Cardiac muscle cell (in vitro differentiated cells and primary cell): ENCODE measurements around the gene FTL. TPM values are rescaled to one million over a fixed set of nuclear protein-coding genes. Genes with fewer than 3 reads are reported as not detected.

Source experiments
- DNase-seq, 2 donors: peaks; one replicate each; pipeline versions ENCODE4 v3.0.0 to v3.0.0-alpha.2; 2010 to 2017; ENCODE audit warnings: low read depth in 1 of 2, low spot score in 1 of 2
- H3K27ac ChIP-seq: fragments of 200-600 bp; sonication (generic); 2 replicates; pipeline ENCODE4 v1.5.1; 2016
- H3K27me3 ChIP-seq: fragments of 200-600 bp; sonication (generic); 2 replicates; pipeline ENCODE4 v1.6.0; 2016; ENCODE audit warnings: control low read depth
- H3K36me3 ChIP-seq: fragments of 200-600 bp; sonication (generic); 2 replicates; pipeline ENCODE4 v1.5.1; 2016; ENCODE audit warnings: control low read depth
- H3K4me1 ChIP-seq: fragments of 200-600 bp; sonication (generic); 2 replicates; pipeline ENCODE4 v1.8.1; 2017; ENCODE audit warnings: low read depth, mild to moderate bottlenecking, mixed run types
- H3K4me3 ChIP-seq: fragments of 200-600 bp; sonication (generic); 2 replicates; pipeline ENCODE4 v1.5.1; 2016; ENCODE audit warnings: mild to moderate bottlenecking
- H3K9me3 ChIP-seq: fragments of 200-600 bp; sonication (generic); 2 replicates; pipeline ENCODE4 v1.5.1; 2017; ENCODE audit warnings: low read depth, mild to moderate bottlenecking, control low read depth
- polyA plus RNA-seq: library from polyadenylated mRNA; unstranded; fragments of >200 nt; fragmentation: Nextera tagmentation; extraction: Ambion mirVana; gene quantifications from 2 replicates; pipeline ENCODE4 v1.2.1, GENCODE V29; 2016
- total RNA-seq: library from RNA; depleted of rRNA; stranded (reverse); fragments of >200 nt; gene quantifications from 2 replicates; pipeline ENCODE4 v1.2.3, GENCODE V29; 2016
- TF ChIP-seq, protein P1 (sequence below): IDR thresholded peaks from 2 replicates; pipeline ENCODE4 v1.5.1; 2012; ENCODE audit warnings: low read depth, mild to moderate bottlenecking, low read length

The FTL gene
- total and polyA plus RNA-seq, 2 experiments from 2014 or later = 760 to 1,335 TPM

DNA sequence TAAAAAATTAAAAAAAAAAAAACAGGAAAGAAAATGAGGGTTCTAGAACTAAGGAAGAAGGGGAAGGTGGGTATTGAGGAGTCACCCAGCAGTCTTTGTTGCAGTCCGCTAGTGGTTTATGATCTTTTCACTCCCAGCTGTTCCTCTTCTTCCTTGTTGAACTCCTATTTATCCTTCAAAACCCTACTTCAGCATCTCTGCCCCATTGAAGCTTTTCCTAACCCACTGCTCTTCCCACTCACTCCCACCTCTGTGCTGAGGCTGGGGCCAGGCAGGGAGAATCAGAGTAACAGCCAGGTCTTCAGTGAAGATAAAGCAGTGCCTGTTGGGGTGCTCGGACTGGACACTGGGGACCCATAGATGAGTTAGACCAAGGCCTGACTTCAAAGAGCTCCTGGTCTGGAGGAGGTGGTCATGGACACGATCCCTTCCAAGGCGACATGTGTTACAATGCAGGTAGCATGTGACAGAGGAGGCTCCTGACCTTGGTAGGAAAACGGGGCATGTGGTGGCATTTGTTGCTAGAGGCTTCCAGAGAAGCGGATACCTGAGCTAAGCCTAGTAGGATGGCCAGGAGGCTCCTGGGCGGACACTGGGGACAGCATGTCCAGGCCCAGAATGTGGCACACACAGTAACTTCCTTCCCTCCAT lies 40.0 kb downstream of the FTL start:
- TF ChIP-seq, protein P1, sequence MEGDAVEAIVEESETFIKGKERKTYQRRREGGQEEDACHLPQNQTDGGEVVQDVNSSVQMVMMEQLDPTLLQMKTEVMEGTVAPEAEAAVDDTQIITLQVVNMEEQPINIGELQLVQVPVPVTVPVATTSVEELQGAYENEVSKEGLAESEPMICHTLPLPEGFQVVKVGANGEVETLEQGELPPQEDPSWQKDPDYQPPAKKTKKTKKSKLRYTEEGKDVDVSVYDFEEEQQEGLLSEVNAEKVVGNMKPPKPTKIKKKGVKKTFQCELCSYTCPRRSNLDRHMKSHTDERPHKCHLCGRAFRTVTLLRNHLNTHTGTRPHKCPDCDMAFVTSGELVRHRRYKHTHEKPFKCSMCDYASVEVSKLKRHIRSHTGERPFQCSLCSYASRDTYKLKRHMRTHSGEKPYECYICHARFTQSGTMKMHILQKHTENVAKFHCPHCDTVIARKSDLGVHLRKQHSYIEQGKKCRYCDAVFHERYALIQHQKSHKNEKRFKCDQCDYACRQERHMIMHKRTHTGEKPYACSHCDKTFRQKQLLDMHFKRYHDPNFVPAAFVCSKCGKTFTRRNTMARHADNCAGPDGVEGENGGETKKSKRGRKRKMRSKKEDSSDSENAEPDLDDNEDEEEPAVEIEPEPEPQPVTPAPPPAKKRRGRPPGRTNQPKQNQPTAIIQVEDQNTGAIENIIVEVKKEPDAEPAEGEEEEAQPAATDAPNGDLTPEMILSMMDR = no peak
- DNase-seq = no peak
- Histone ChIP-seq H3K4me3 (no peak overlapping the region), H3K36me3 (peaks cover 13% of the 10 kb centered on the region), H3K4me1 (no peaks in the 10 kb centered on the region), H3K27ac (no peak overlapping the region), H3K27me3 (no peaks in the 10 kb centered on the region), H3K9me3 (no peaks in the 10 kb centered on the region)

DNA sequence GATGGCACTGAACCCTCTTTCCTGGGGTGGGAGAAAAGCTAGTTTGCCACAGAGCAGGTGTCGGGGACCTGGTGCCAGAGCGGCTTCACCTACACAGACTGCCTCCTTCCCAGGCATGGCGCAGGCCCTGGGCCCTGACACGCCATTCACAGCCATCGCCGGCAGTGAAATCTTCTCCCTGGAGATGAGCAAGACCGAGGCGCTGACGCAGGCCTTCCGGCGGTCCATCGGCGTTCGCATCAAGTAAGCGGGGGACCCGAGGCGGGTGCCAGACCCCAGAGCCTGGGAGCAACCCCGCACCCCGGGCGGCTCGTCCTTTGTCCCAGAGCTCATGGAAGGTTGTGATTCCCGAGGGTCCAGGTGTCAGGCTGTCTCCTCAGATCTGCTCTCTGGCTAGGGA lies 41.8 kb downstream of the FTL start:
- Histone ChIP-seq H3K36me3 (peaks cover 18% of the 10 kb centered on the region), H3K4me3 (no peak overlapping the region), H3K4me1 (no peaks in the 10 kb centered on the region), H3K27me3 (no peaks in the 10 kb centered on the region), H3K27ac (no peak overlapping the region), H3K9me3 (no peaks in the 10 kb centered on the region)
- no peak for DNase-seq
- TF ChIP-seq, protein P1 = no peak

DNA sequence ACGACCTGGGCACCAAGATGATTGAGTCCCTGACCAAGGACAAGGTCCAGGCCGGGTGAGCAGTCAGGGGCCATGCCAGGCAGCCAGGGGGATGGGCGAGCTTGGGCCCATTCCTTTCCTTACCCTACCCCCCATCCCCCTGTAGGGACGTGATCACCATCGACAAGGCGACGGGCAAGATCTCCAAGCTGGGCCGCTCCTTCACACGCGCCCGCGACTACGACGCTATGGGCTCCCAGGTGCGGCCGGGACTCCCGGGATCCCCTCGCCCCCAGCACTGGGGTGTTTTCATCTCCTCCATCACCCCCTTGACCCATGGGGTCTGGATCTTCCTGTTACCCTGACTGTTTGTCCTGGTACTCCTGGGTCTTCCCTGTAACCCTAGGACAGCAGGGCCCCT lies 44.7 kb downstream of the FTL start:
- DNase-seq = no peak
- H3K9me3 ChIP-seq = no peaks in the 10 kb centered on the region
- H3K4me1 ChIP-seq = no peaks in the 10 kb centered on the region
- no peak overlapping the region for H3K27ac ChIP-seq
- H3K4me3 ChIP-seq = no peak overlapping the region
- H3K36me3 ChIP-seq = peaks cover 13% of the 10 kb centered on the region
- TF ChIP-seq, protein P1 = no peak
- H3K27me3 ChIP-seq = no peaks in the 10 kb centered on the region

DNA sequence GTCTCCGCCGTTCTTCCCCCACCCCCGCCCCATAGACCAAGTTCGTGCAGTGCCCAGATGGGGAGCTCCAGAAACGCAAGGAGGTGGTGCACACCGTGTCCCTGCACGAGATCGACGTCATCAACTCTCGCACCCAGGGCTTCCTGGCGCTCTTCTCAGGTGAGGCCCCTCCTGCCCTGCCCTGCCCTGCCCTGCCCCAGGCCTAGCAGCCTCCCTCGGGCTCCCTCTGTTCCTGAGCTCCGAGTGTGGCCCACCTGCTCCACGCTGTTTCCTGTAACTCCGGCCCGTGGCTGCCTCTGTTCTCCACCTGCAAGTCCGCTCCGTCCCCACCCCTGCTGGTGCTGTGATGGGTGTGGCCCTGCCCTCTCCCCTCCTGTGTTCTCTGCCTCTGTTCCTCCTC lies 45.3 kb downstream of the FTL start:
- Histone ChIP-seq H3K36me3 (peaks cover 17% of the 10 kb centered on the region), H3K27ac (no peak overlapping the region)

DNA sequence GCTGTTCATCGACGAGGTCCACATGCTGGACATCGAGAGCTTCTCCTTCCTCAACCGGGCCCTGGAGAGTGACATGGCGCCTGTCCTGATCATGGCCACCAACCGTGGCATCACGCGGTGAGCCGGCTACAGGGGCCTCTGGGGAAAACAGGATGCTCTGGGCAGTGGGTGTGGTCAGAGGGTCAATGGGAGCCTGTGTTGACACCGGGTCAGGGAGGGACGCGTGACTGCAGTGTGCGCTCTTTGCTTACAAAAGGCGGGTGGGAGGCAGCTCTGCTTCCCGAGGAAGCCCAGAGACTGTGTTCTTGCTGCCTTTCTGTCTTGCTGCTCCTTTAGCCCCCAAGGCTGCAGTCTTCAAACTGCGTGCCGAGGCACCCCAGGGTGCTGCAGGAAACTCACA lies 46.1 kb downstream of the FTL start:
- no peak overlapping the region for H3K27ac ChIP-seq
- H3K9me3 ChIP-seq = no peaks in the 10 kb centered on the region
- DNase-seq = no peak
- no peaks in the 10 kb centered on the region for H3K4me1 ChIP-seq
- H3K36me3 ChIP-seq = peaks cover 18% of the 10 kb centered on the region
- no peak overlapping the region for H3K4me3 ChIP-seq
- TF ChIP-seq, protein P1 = no peak
- H3K27me3 ChIP-seq = no peaks in the 10 kb centered on the region

More for the DNA sequence above, 45.3 kb downstream of the FTL start:
- TF ChIP-seq, protein P1 = no peak
- Histone ChIP-seq H3K9me3 (no peaks in the 10 kb centered on the region), H3K4me3 (no peak overlapping the region), H3K27me3 (no peaks in the 10 kb centered on the region), H3K4me1 (no peaks in the 10 kb centered on the region)
- DNase-seq = no peak
